Mammary epithelial cell (primary cell): ENCODE results near the gene BEGAIN.

Experiments used
- EZH2 ChIP-seq: IDR thresholded peaks from 2 replicates; pipeline ENCODE4 v1.6.1; 2012; ENCODE audit warnings: low read length, inconsistent platforms, borderline replicate concordance
- TF ChIP-seq, protein P1 (sequence below), 2 donors: IDR thresholded peaks in 1 of 2; conservative IDR thresholded peaks in 1 of 2; 2 replicates each; pipeline ENCODE4 v1.5.1; 2011 to 2012; ENCODE audit warnings: inconsistent platforms in 2 of 2, low read length in 2 of 2, mild to moderate bottlenecking in 2 of 2, control low read depth in 1 of 2, low read depth in 1 of 2; ENCODE audit not compliant: insufficient read depth in 1 of 2; ENCODE audit errors: extremely low read depth in 1 of 2

GRCh38 chr14:100564512-100564911 lies 22.7 kb downstream of the BEGAIN start:
- TF ChIP-seq, protein P1, sequence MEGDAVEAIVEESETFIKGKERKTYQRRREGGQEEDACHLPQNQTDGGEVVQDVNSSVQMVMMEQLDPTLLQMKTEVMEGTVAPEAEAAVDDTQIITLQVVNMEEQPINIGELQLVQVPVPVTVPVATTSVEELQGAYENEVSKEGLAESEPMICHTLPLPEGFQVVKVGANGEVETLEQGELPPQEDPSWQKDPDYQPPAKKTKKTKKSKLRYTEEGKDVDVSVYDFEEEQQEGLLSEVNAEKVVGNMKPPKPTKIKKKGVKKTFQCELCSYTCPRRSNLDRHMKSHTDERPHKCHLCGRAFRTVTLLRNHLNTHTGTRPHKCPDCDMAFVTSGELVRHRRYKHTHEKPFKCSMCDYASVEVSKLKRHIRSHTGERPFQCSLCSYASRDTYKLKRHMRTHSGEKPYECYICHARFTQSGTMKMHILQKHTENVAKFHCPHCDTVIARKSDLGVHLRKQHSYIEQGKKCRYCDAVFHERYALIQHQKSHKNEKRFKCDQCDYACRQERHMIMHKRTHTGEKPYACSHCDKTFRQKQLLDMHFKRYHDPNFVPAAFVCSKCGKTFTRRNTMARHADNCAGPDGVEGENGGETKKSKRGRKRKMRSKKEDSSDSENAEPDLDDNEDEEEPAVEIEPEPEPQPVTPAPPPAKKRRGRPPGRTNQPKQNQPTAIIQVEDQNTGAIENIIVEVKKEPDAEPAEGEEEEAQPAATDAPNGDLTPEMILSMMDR (conservative IDR thresholded peaks at IDR 0.05 in 1 of 2, IDR thresholded peaks at IDR 0.05 in 1 of 2; ENCODE audit: extremely low read depth in 1 of 2, insufficient read depth in 1 of 2, low read depth in 1 of 2, low read length in 2 of 2): no peak
- TF ChIP-seq EZH2: no peak
